HepG2 (cell line): ENCODE measurements around the gene PTPRD. TPM values are rescaled to one million over a fixed set of nuclear protein-coding genes. Genes with fewer than 3 reads are reported as not detected.

Experiments used
- ATAC-seq: fragments of 200-7000 bp; cut with Tn5 transposase; 3 replicates; pipeline ENCODE4 v1.9.1; 2020; ENCODE audit warnings: mild to moderate bottlenecking, moderate library complexity
- BruUV-seq: library from RNA; stranded (reverse); fragments of 400-500 nt; replicated peaks from 2 replicates; lab custom pipeline; 2021; lab: Mats Ljungman, UMichigan
- CTCF ChIA-PET: fragments of 300-600 bp; formaldehyde crosslinking; extraction: SDS; loops from one replicate; lab custom pipeline; 2021; ENCODE audit warnings: low total read pairs, inconsistent platforms, low intra/inter-chr PET ratio; lab: Yijun Ruan, JAX
- POLR2A ChIA-PET: fragments of 350-600 bp; sonication (Branson Sonifier 250); formaldehyde crosslinking; loops from one replicate; lab custom pipeline; 2020; ENCODE audit warnings: antibody characterized with exemption, inconsistent platforms; lab: Yijun Ruan, JAX
- DNase-seq: peaks from one replicate; pipeline ENCODE4 v3.0.0-alpha.2; 2015; ENCODE audit warnings: low spot score
- FAIRE-seq: peaks from 3 replicates; lab custom pipeline; 2011; peaks lifted over from hg19 to GRCh38; lab: Jason Lieb, UNC
- H2AFZ ChIP-seq: one replicate; pipeline ENCODE4 v1.6.1; 2011; ENCODE audit warnings: low read length, inconsistent platforms
- H3K27ac ChIP-seq: fragments of 300-600 bp; 3 replicates; pipeline ENCODE4 v1.8.0; 2011; ENCODE audit warnings: mixed run types, mild to moderate bottlenecking, mixed read lengths, low read length, inconsistent platforms; ENCODE audit not compliant: insufficient read depth; ENCODE audit errors: extremely low read length
- H3K27me3 ChIP-seq, 2 experiments: fragments of 200-600 bp in 1 of 2; 2 replicates in 1 of 2; 3 replicates in 1 of 2; pipeline versions ENCODE4 v1.6.0 to v1.8.0; 2011; ENCODE audit warnings: low read length in 2 of 2, mild to moderate bottlenecking in 2 of 2, moderate library complexity in 2 of 2, inconsistent platforms in 1 of 2; ENCODE audit not compliant: insufficient read depth in 2 of 2, control insufficient read depth in 1 of 2
- H3K36me3 ChIP-seq, 2 experiments: fragments of 200-600 bp in 1 of 2; replicated peaks in 1 of 2; 2 replicates in 1 of 2; 3 replicates in 1 of 2; pipeline versions ENCODE4 v1.5.1 to v1.8.0; 2011; ENCODE audit warnings: low read length in 2 of 2, inconsistent platforms in 1 of 2; ENCODE audit not compliant: insufficient read depth in 2 of 2, control insufficient read depth in 1 of 2
- H3K4me1 ChIP-seq: 2 replicates; pipeline ENCODE4 v1.5.1; 2012; ENCODE audit warnings: low read length, inconsistent platforms; ENCODE audit not compliant: insufficient read depth
- H3K4me2 ChIP-seq: 2 replicates; pipeline ENCODE4 v1.6.0; 2011; ENCODE audit warnings: low read depth, low read length, inconsistent platforms
- H3K4me3 ChIP-seq, 3 experiments: fragments of 200-600 bp in 1 of 3; sonication (generic), shearing (Covaris generic) in 1 of 3; replicated peaks in 1 of 3; 2 replicates each; pipeline ENCODE4 v1.5.1; 2011 to 2016; ENCODE audit warnings: low read length in 3 of 3, inconsistent platforms in 2 of 3, low read depth in 2 of 3, mild to moderate bottlenecking in 2 of 3, control low read depth in 1 of 3, mixed read lengths in 1 of 3; ENCODE audit not compliant: insufficient read depth in 1 of 3
- H3K79me2 ChIP-seq: one replicate; pipeline ENCODE4 v1.6.1; 2011; ENCODE audit warnings: low read length, inconsistent platforms; ENCODE audit not compliant: insufficient read depth
- H3K9ac ChIP-seq: 2 replicates; pipeline ENCODE4 v1.6.0; 2011; ENCODE audit warnings: mild to moderate bottlenecking, low read depth, low read length, inconsistent platforms; ENCODE audit not compliant: insufficient read depth
- H3K9me3 ChIP-seq: 2 replicates; pipeline ENCODE4 v1.5.1; 2012; ENCODE audit warnings: mild to moderate bottlenecking, low read length
- H4K20me1 ChIP-seq: 2 replicates; pipeline ENCODE4 v1.6.0; 2011; ENCODE audit warnings: inconsistent platforms, mild to moderate bottlenecking, low read length, moderate library complexity; ENCODE audit not compliant: insufficient read depth
- FUBP1 ChIP-seq: sonication (generic); formaldehyde crosslinking; IDR thresholded peaks from 2 replicates; pipeline ENCODE4 v1.5.1; 2020; ENCODE audit warnings: missing genetic modification reagents, mild to moderate bottlenecking, borderline replicate concordance
- HNRNPLL ChIP-seq: fragments of 200-400 bp; formaldehyde crosslinking; IDR thresholded peaks from 2 replicates; pipeline ENCODE4 v1.6.1; 2017; ENCODE audit warnings: mild to moderate bottlenecking, low read depth, low read length; ENCODE audit not compliant: poor library complexity, severe bottlenecking
- KLF9 ChIP-seq: IDR thresholded peaks from 2 replicates; pipeline ENCODE4 v1.6.1; 2016; ENCODE audit warnings: low read depth
- MIER3 ChIP-seq: IDR thresholded peaks from 2 replicates; pipeline ENCODE4 v1.6.1; 2016; ENCODE audit warnings: missing compliant biosample characterization, borderline replicate concordance
- NCOR1 ChIP-seq: fragments of 200-600 bp; sonication (generic); IDR thresholded peaks from 2 replicates; pipeline ENCODE4 v1.7.0; 2017; ENCODE audit warnings: antibody characterized with exemption, low read length, borderline replicate concordance
- NFE2L1 ChIP-seq: sonication (generic); formaldehyde crosslinking; IDR thresholded peaks from 2 replicates; pipeline ENCODE4 v1.4.0; 2020; ENCODE audit warnings: missing genetic modification reagents, mild to moderate bottlenecking, borderline replicate concordance
- NFKB2 ChIP-seq: sonication (generic); formaldehyde crosslinking; IDR thresholded peaks from 2 replicates; pipeline ENCODE4 v1.4.0; 2020; ENCODE audit warnings: missing genetic modification reagents, borderline replicate concordance
- PAF1 ChIP-seq: IDR thresholded peaks from 2 replicates; pipeline ENCODE4 v1.6.1; 2016; ENCODE audit warnings: missing genetic modification reagents, missing compliant biosample characterization
- ZBTB25 ChIP-seq: IDR thresholded peaks from 2 replicates; pipeline ENCODE4 v1.6.1; 2018; ENCODE audit warnings: missing genetic modification reagents
- ZFY ChIP-seq: sonication (generic); formaldehyde crosslinking; IDR thresholded peaks from 2 replicates; pipeline ENCODE4 v1.4.0; 2020; ENCODE audit warnings: missing genetic modification reagents
- ZMYM2 ChIP-seq: sonication (generic); formaldehyde crosslinking; IDR thresholded peaks from 2 replicates; pipeline ENCODE4 v1.8.0; 2022; ENCODE audit warnings: mild to moderate bottlenecking, missing genetic modification reagents
- ZNF20 ChIP-seq: sonication (generic); formaldehyde crosslinking; IDR thresholded peaks from 2 replicates; pipeline ENCODE4 v1.4.0; 2020; ENCODE audit warnings: mild to moderate bottlenecking, moderate library complexity, missing genetic modification reagents
- ZNF256 ChIP-seq: sonication (generic); formaldehyde crosslinking; conservative IDR thresholded peaks from 2 replicates; pipeline ENCODE4 v1.4.0; 2020; ENCODE audit warnings: missing genetic modification reagents
- ZNF768 ChIP-seq: sonication (generic); formaldehyde crosslinking; IDR thresholded peaks from 2 replicates; pipeline ENCODE4 v1.4.0; 2020; ENCODE audit warnings: missing genetic modification reagents
- WGBS: methylation state at CpG from one replicate; pipeline ENCODE4 v1.1.6; 2017; ENCODE audit warnings: low lambda C conversion rate; 5-methylcytosine and 5-hydroxymethylcytosine counted together
- in situ Hi-C: cut with HindIII; loops from 2 replicates; pipeline ENCODE4 v1.10.0; 2017; ENCODE audit warnings: low pct_unique_long_range_greater_than_20kb; ENCODE audit not compliant: extremely low pct_ligation_motif_present
- intact Hi-C: fragments of 100-400 bp; cut with micrococcal nuclease; formaldehyde crosslinking; loops from one replicate; pipeline ENCODE4 v1.10.0; 2022; ENCODE audit not compliant: unreplicated experiment
- polyA plus RNA-seq, 8 experiments: library from polyadenylated mRNA; depleted of rRNA in 3 of 8; stranded (reverse) in 7 of 8; unstranded in 1 of 8; fragments of >200 nt; fragmentation: Illumina TruSeq in 4 of 8; extraction: Trizol in 4 of 8; gene quantifications; 2 replicates each; pipeline versions ENCODE4 v1.2.1 to v1.2.3, GENCODE V29; 2011 to 2016; ENCODE audit warnings: low read depth in 4 of 8, missing spikeins in 1 of 8, mixed read lengths in 1 of 8; ENCODE audit not compliant: insufficient read depth in 1 of 8
- total RNA-seq, 5 experiments: library from RNA; depleted of rRNA; stranded (reverse); fragments of >200 nt; fragmentation: Illumina TruSeq; extraction: Trizol; gene quantifications; 2 replicates each; pipeline ENCODE4 v1.2.3, GENCODE V29; 2016; ENCODE audit warnings: low read depth in 1 of 5
- TF ChIP-seq, protein P1 (sequence below): sonication (generic); formaldehyde crosslinking; IDR thresholded peaks from 2 replicates; pipeline ENCODE4 v1.8.0; 2022; ENCODE audit warnings: mild to moderate bottlenecking, missing genetic modification reagents, moderate library complexity
- TF ChIP-seq, protein P2 (sequence below): sonication (generic); formaldehyde crosslinking; IDR thresholded peaks from 2 replicates; pipeline ENCODE4 v1.4.0; 2020; ENCODE audit warnings: mild to moderate bottlenecking, missing genetic modification reagents

Gene PTPRD
- total and polyA plus RNA-seq, 2 of the 13 experiments (the other 11 are each of a cell fraction or from before 2014, with no cell fraction given): 0.05 TPM; not detected in 1

GRCh38 chr9:10235376-10235775, 377.4 kb downstream of the PTPRD start:
- ATAC-seq: no peak
- Histone ChIP-seq H3K4me2 (no peak overlapping the region), H3K36me3 (no peaks in the 10 kb centered on the region), H3K9me3 (no peaks in the 10 kb centered on the region), H3K9ac (no peak overlapping the region), H3K4me3 (no peak overlapping the region), H3K4me1 (no peaks in the 10 kb centered on the region), H3K27ac (no peak overlapping the region), H3K27me3 (no peaks in the 10 kb centered on the region), H2AFZ (no peak overlapping the region), H4K20me1 (no peaks in the 10 kb centered on the region), H3K79me2 (no peaks in the 10 kb centered on the region)
- intact Hi-C loops (no loop called here), in situ Hi-C loops (no loop called here)
- FAIRE-seq: no peak
- no peak for DNase-seq
- WGBS: 66% methylated on average over 5 of the region's 5 CpGs
- no TSS peak for BruUV-seq
- ChIA-PET CTCF (no interaction called here), POLR2A (no interaction called here)
- no peak for TF ChIP-seq HNRNPLL
- no peak for TF ChIP-seq NCOR1
- TF ChIP-seq KLF9 (CRISPR knock-in tag): no peak
- TF ChIP-seq ZFY: no peak
- no peak for TF ChIP-seq ZNF768 (CRISPR knock-in tag)

DNA sequence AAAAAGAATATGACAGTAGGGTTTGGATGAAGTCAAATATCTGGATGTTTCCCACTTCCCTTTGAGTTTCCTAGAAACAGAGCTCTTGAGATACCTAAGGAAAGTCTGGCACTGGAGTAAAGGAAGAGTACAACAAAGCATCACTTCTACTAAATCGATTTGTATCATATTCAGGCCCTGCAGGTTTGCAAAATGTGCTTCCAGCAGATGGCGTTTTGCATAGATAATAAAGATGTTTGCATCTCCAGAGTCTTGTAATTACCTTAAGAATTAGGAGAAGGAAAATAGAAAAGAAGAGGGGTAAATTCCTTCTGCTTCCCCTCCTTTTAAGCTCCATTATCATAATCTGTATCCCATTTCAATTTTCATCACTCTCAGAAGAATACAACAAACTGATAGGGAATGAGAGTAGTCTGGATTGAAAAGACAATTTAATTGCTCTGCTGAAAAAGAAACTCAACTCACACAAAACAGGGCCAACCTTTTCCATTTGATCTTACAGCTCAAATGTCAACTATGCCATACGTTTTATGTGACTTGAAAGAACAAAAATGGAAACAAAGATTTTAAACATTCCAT, 380.4 kb downstream of the PTPRD start:
- ChIA-PET CTCF (no interaction called here), POLR2A (no interaction called here)
- no peaks in the 10 kb centered on the region for H3K27me3 ChIP-seq
- WGBS: 0% methylated on average over 3 of the region's 3 CpGs
- H3K27ac ChIP-seq: no peak overlapping the region
- BruUV-seq: no TSS peak
- ATAC-seq: no peak
- FAIRE-seq: peak; percentile 12
- no peaks in the 10 kb centered on the region for H3K4me1 ChIP-seq
- intact Hi-C loops (no loop called here), in situ Hi-C loops (no loop called here)
- no peaks in the 10 kb centered on the region for H3K36me3 ChIP-seq
- no peak overlapping the region for H3K9ac ChIP-seq
- no peak for DNase-seq
- no peaks in the 10 kb centered on the region for H4K20me1 ChIP-seq
- H3K4me3 ChIP-seq: no peak overlapping the region
- no peaks in the 10 kb centered on the region for H3K79me2 ChIP-seq
- no peak overlapping the region for H3K4me2 ChIP-seq
- no peaks in the 10 kb centered on the region for H3K9me3 ChIP-seq
- no peak overlapping the region for H2AFZ ChIP-seq
- no peak for TF ChIP-seq FUBP1 (CRISPR knock-in tag)
- no peak for TF ChIP-seq ZNF20 (CRISPR knock-in tag)
- TF ChIP-seq ZMYM2: no peak
- no peak for TF ChIP-seq ZBTB25
- no peak for TF ChIP-seq PAF1 (CRISPR knock-in tag)
- no peak for TF ChIP-seq ZNF256 (CRISPR knock-in tag)
- no peak for TF ChIP-seq NFE2L1 (CRISPR knock-in tag)
- TF ChIP-seq, protein P1, sequence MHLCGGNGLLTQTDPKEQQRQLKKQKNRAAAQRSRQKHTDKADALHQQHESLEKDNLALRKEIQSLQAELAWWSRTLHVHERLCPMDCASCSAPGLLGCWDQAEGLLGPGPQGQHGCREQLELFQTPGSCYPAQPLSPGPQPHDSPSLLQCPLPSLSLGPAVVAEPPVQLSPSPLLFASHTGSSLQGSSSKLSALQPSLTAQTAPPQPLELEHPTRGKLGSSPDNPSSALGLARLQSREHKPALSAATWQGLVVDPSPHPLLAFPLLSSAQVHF (CRISPR knock-in tag): no peak
- TF ChIP-seq, protein P2, sequence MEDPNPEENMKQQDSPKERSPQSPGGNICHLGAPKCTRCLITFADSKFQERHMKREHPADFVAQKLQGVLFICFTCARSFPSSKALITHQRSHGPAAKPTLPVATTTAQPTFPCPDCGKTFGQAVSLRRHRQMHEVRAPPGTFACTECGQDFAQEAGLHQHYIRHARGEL (CRISPR knock-in tag): no peak
- no peak for TF ChIP-seq MIER3 (CRISPR knock-in tag)
- TF ChIP-seq NFKB2 (CRISPR knock-in tag): no peak
